ENCODE results near the gene FOSB. TPM values are rescaled to one million over a fixed set of nuclear protein-coding genes. Genes with fewer than 3 reads are reported as not detected.

FOSB gene
- total and polyA plus RNA-seq, 4 donors, result 7.9 to 24.2 (median 16.4) TPM

- peaks cover 0 to 5% (median 0%) of the 10 kb centered on the region in 4 donors for H3K36me3 ChIP-seq (ENCODE audit: control insufficient read depth in 4 of 4, insufficient read depth in 4 of 4, low read length in 4 of 4)
- H3K27me3 ChIP-seq (ENCODE audit: control insufficient read depth in 3 of 3, insufficient read depth in 3 of 3, low read length in 2 of 3), result peaks cover 0 to 33% (median 26%) of the 10 kb centered on the region in 3 donors
- H3K4me3 ChIP-seq, result peak overlapping the region; percentile 27
- DNase-seq (no peak), ATAC-seq (ENCODE audit: insufficient read depth, low FRiP score) (peak; percentile 7)
- H3K4me1 ChIP-seq (ENCODE audit: control insufficient read depth in 5 of 5, insufficient read depth in 5 of 5, low read length in 5 of 5), result peaks cover 0 to 39% (median 3%) of the 10 kb centered on the region in 5 donors
- peak overlapping the region; percentile 79 to 88 for H3K27ac ChIP-seq (ENCODE audit: low read depth in 1 of 2, low read length in 1 of 2)
- no peaks in the 10 kb centered on the region for H3K9me3 ChIP-seq (ENCODE audit: control insufficient read depth in 4 of 4, insufficient read depth in 3 of 4, low read length in 3 of 4)
- no peak for TF ChIP-seq CTCF (IDR thresholded peaks at IDR 0.05; ENCODE audit: control extremely low read depth, extremely low read depth)
- peak overlapping the region; percentile 74 to 88 for H3K9ac ChIP-seq (ENCODE audit: insufficient read depth in 1 of 2, low read length in 2 of 2)
- WGBS, 2 donors, result 0 to 1% methylated on average over 18 to 19 of the region's 19 CpGs
These were observed 971 bp downstream of the FOSB start for GRCh38 chr19:45468803-45469131.

- peaks cover 0 to 34% (median 26%) of the 10 kb centered on the region in 3 donors for H3K27me3 ChIP-seq (ENCODE audit: control insufficient read depth in 3 of 3, insufficient read depth in 3 of 3, low read length in 2 of 3)
- no peak for TF ChIP-seq CTCF (IDR thresholded peaks at IDR 0.05; ENCODE audit: control extremely low read depth, extremely low read depth)
- WGBS, 2 donors, result 0 to 1% methylated on average over 59 to 66 of the region's 66 CpGs
- H3K36me3 ChIP-seq (ENCODE audit: control insufficient read depth in 4 of 4, insufficient read depth in 4 of 4, low read length in 4 of 4), result peaks cover 0 to 5% (median 0%) of the 10 kb centered on the region in 4 donors
- DNase-seq (peak; percentile 94 to 95 (median 94)), ATAC-seq (ENCODE audit: insufficient read depth, low FRiP score) (peak; percentile 92)
- H3K9me3 ChIP-seq (ENCODE audit: control insufficient read depth in 4 of 4, insufficient read depth in 3 of 4, low read length in 3 of 4), result no peaks in the 10 kb centered on the region
- peak overlapping the region; percentile 74 to 88 for H3K9ac ChIP-seq (ENCODE audit: insufficient read depth in 1 of 2, low read length in 2 of 2)
- peak overlapping the region; percentile 27 for H3K4me3 ChIP-seq
- peaks cover 0 to 45% (median 3%) of the 10 kb centered on the region in 5 donors for H3K4me1 ChIP-seq (ENCODE audit: control insufficient read depth in 5 of 5, insufficient read depth in 5 of 5, low read length in 5 of 5)
- H3K27ac ChIP-seq (ENCODE audit: low read depth in 1 of 2, low read length in 1 of 2), result peak overlapping the region; percentile 88 to 91
These were observed 1.5 kb downstream of the FOSB start for GRCh38 chr19:45469132-45469944.

GRCh38 chr19:45469945-45470761, 2.4 kb downstream of the FOSB start:
- WGBS, 2 donors, result 45 to 50% methylated on average over 31 to 33 of the region's 33 CpGs

More at GRCh38 chr19:45469945-45470761, 2.4 kb downstream of the FOSB start:
- H3K9me3 ChIP-seq (ENCODE audit: control insufficient read depth in 4 of 4, insufficient read depth in 3 of 4, low read length in 3 of 4), result no peaks in the 10 kb centered on the region
- H3K27me3 ChIP-seq (ENCODE audit: control insufficient read depth in 3 of 3, insufficient read depth in 3 of 3, low read length in 2 of 3), result peaks cover 0 to 27% (median 25%) of the 10 kb centered on the region in 3 donors
- peak overlapping the region; percentile 70 to 74 for H3K9ac ChIP-seq (ENCODE audit: insufficient read depth in 1 of 2, low read length in 2 of 2)
- H3K4me3 ChIP-seq, result no peak overlapping the region
- peak overlapping the region; percentile 82 to 91 for H3K27ac ChIP-seq (ENCODE audit: low read depth in 1 of 2, low read length in 1 of 2)
- peaks cover 0 to 5% (median 0%) of the 10 kb centered on the region in 4 donors for H3K36me3 ChIP-seq (ENCODE audit: control insufficient read depth in 4 of 4, insufficient read depth in 4 of 4, low read length in 4 of 4)
- peaks cover 0 to 52% (median 6%) of the 10 kb centered on the region in 5 donors for H3K4me1 ChIP-seq (ENCODE audit: control insufficient read depth in 5 of 5, insufficient read depth in 5 of 5, low read length in 5 of 5)
- ATAC-seq (ENCODE audit: insufficient read depth, low FRiP score) (no peak), DNase-seq (peak in 2 of 3 donors; percentile 62 to 79)
- no peak for TF ChIP-seq CTCF (IDR thresholded peaks at IDR 0.05; ENCODE audit: control extremely low read depth, extremely low read depth)

Measured in lung (tissue), 12 donors.